Activated CD4-positive, alpha-beta T cell treated with anti-CD3 and anti-CD28 coated beads, Interleukin-2, amount 50 U/mL, for 48 hours (primary cell): ENCODE results near the gene GUK1.
A peak's percentile ranks its signal among the peaks of the same experiment; 100 is the strongest.

Source experiments
- DNase-seq, 2 experiments: peaks; one replicate each; pipeline ENCODE4 v3.0.0-alpha.2; 2020

The GUK1 gene

DNA sequence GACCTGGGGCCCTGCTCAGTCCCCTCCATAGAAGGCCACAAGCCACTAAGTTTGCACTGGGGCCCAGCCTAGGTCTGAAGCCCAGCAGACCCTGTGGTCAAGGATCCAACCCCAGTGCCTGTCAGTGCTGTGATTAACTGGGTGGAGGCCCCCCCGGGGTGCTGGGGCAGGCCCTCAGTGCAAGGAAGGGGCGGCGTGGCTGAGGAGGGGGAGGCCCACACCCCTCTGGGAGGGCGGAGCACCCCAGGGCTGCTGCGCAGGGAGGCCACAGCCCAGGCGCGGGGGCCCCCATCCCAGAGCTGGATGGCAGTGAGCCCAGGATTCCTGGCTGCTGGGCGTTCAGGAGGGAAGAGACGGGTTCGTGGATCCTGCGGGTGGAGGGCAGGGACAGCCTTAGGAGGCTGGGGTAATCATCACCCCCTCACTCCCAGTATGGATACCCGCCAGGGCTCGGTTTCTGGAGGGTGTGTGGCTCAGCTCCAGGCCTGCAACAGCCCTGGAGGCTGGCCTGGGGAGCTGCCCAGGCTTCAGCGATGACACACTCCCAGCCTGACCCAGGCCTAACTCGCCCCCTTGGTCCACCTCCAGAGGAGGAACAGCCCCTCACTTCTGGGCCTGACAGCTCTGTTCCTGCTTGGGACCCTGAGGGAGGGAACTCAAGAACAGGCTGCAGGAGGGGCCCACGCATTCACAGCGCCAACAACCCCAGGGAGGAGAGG lies 10.5 kb downstream of the GUK1 start:
- no peak for DNase-seq

DNA sequence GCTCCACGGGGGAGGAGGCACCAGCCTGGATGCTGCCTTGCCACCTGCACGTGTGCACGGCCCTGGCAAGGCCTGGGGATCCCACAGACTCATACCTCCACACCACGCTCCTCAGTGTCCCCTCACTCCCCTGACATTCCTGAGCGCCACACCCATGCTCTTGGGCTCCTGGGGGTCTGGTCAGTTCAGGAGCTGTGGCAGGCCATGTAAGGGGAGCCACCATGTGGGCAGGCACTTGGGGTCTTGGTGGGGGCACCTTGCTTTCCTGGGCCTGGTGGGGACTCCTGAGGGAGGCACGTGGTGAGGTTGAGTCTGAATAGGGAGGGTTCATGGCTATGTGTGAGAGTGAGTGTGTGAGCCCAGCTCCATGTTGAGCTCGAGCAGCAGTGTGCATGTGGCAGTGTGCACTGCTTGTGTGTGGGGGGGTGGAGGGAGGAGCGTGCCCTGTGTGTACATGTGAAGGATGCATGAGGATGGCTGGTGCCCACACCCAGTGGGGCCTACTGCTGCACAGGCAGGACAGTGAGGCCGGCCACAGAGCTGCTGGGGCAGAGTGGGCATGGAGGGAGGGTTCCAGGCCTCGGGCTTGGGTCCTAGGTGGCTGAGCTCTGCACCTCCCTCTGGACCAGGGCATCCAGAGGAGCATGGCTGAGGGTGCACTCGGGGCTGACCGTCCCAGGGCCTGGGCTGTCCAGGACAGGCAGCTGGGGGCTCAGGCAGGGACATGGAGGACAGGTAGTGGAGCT lies 11.3 kb downstream of the GUK1 start:
- DNase-seq: no peak

- no peak for DNase-seq
Measured at GRCh38 chr1:228152097-228152917, 12.2 kb downstream of the GUK1 start.

- no peak for DNase-seq
Measured at GRCh38 chr1:228152918-228153258, 12.8 kb downstream of the GUK1 start.

GRCh38 chr1:228154021-228154669 lies 14.1 kb downstream of the GUK1 start:
- DNase-seq: no peak

DNA sequence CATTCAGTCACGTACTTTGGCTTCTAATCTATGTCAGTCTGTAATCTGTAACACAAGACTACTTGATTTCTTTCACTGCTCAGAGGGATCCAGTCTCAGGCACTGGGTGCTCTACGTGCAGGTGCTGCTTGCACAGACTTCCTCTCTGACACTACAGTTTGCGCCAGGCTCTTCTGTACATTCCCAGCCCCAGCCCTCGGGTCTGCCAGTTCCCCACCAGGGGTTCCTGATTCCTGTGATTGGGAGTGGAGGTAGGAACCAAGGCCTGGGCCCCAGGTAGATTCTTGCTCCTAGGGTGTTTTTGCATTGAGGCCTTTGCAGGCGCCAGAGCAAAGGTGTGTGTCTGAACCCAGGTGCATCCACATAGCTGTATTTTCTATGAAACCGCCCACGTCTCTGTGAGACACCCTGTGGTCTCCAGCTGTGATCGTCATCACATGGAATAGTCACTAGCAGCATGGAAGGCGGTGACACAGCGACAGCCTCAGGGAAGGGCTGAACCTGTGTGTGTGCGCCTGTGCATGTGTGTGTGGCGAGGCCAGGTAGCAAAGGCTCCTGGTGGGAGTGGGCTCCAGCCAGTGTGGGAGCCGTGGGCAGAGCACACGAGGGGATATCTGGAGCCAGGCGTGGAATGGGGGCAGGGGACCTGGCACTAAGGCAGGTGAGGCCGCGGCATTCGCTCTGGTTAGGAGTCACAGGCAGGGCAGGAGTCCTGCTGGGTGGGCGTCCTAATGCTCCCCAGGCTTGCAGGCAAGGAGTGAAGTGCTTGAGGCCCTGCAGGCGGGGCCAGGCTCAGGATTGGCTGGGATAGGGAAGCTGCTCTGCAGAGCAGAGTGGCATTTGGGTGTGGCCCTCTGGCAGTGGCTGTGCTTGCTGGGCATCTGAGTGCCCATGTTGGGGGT lies 14.8 kb downstream of the GUK1 start:
- peak; percentile 29 to 51 for DNase-seq

GRCh38 chr1:228155596-228156514 lies 15.8 kb downstream of the GUK1 start:
- no peak for DNase-seq

DNA sequence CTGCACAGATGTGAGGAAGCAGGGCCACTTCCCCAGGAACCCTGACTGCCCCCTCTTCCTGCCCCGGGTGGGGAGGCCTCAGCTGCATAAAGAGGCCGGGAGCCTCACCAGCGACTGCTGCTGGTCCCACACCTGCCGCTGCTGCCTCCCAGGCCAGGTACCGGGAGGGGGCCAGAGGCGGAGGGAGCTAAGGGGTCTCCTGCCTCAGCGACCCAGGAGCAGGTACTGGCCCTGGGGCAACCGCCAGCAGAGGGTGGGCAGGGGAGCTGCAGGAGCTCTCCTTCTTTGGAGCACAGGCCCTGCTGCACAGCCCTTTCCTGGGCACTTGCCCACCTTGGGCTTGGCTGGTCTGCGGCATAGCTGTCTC lies 16.4 kb downstream of the GUK1 start:
- no peak for DNase-seq

DNA sequence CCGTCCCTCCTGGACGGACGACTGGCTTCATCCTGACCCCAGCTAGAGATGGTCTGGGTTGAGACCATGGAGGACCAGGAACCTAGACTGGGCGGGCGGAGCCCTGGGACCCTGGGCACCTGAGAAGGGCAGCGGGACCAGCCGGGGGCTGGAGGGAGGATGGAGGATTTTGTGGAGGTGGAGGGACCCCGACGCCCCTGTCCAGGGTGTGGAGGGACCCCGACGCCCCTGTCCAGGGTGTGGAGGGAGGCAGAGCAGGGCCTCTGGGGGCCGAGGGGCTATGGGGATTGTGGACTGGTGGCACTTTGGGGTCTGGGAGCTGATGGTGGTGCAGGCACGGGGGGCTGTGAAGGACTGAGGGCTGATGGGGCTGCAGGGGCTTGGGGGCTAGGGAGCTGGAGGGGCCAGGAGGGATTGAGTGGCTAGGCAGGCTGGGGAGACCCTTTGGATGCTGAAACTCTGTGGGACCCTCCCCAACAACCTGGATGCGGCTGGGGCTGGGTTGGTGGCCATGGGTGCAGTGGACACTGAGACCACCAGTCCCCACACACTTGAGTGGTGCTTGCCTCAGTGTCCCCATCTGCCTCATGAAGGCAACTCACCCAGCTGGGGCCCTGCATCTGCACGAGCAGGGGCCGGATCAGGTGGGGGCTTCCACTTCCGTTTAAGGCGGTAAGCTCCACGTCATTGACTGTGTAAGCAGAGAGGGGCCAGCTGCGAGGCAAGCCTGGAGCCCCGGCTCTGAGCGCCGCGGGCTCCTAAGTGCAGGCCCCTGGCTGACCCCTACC lies 17.1 kb downstream of the GUK1 start:
- DNase-seq: no peak

- DNase-seq: no peak
Measured at GRCh38 chr1:228157729-228158126, 17.6 kb downstream of the GUK1 start.

GRCh38 chr1:228158151-228159007 lies 18.3 kb downstream of the GUK1 start:
- DNase-seq: no peak

DNA sequence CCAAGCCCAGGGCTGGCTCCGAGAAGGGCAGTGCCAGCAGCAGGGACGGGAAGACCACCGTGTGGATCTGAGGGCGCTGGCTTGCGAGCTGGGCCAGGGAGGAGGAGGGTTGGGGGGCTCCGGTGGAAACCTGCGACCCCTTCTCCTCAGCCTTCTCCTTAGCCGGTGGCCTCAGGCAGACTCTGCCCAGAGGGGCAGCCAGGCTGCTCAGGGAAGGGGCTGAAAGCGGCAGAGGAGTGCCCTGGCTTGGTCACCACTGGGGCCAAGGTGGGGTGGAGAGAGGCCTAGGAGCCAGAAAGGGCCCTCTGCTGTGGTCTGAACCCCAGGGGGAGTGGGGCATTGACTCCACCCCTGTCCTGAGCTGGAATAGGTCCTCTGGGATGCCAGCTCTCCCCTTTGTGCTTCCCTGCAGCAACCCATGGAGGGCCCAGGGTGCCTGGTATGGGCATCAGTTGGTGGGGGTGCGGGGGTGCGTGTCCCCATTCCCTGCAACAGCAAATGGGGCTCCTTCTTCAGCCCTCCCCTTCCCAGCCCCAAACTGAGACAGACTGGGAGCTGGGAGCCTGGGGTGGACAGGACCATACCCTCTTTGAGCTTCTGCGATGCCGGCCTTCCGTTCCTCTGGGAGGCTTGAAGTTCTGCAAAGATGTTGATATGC lies 19.1 kb downstream of the GUK1 start:
- DNase-seq: no peak

DNA sequence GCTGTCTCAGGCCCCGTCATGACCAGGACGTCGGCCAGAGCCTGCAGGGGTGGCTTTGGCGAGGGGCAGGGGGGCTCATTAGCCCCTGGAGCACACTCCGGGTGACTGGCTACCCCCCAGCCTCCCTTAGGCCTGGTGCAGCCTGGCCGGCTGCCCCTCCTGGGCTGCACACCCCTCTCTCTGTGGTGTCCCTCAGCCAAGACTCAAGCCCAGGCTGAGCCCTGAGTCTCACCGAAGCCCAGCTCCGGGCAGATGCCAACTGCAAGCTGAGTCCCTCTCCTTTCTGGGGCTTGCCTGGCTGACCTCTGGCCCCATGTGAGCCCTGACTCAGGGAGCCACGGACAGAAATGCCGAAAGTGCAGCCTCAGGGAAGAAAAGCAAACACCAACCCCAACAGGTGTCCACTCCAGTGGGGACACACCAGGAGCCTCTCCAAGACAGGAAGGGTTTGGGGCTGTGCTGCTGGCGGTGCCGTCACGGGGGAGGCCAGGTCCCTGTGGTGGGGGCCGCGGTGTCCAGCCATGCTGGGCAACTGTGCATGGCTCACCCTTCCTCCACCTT lies 20.2 kb downstream of the GUK1 start:
- no peak for DNase-seq

- no peak for DNase-seq
Measured at GRCh38 chr1:228161362-228161761, 21.3 kb downstream of the GUK1 start.

GRCh38 chr1:228161866-228162265 lies 21.8 kb downstream of the GUK1 start:
- no peak for DNase-seq

- DNase-seq: no peak
Measured at GRCh38 chr1:228162286-228163006, 22.4 kb downstream of the GUK1 start.

GRCh38 chr1:228163007-228163753 lies 23.1 kb downstream of the GUK1 start:
- no peak for DNase-seq
